IPS-18c (cell line): ENCODE measurements around the gene LRIG1.

ENCODE experiments used
- H3K4me3 ChIP-seq: 2 replicates; pipeline ENCODE4 v1.7.0; 2013; ENCODE audit warnings: low read depth, mild to moderate bottlenecking, low read length, moderate library complexity; ENCODE audit not compliant: insufficient read depth
- H3K9me3 ChIP-seq: one replicate; pipeline ENCODE4 v1.6.1; 2013; ENCODE audit warnings: mild to moderate bottlenecking, low read length, moderate library complexity; ENCODE audit not compliant: control insufficient read depth, insufficient read depth

Gene LRIG1

DNA sequence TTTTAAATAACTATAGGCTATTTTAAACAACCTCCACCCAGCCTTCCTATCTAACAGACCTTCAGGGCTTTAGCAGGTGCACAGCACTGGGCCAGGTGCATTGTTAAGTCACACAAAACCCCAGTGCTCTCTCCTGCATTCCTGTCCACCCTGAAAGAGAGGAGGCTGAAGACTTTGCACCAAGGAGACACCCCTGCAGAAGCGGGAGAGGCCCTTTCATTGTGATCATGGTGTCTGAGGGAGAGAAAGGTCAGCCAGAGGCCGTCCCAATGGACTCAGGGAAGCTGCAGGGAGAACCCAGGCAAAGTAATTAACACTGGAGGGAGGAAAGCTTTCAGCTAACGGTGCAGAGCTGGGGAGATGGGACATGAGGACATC is 5.2 kb downstream of the LRIG1 start:
- peak overlapping the region; percentile 26; the same call in 1 of the 2 replicates for H3K4me3 ChIP-seq
- no peaks in the 10 kb centered on the region for H3K9me3 ChIP-seq

DNA sequence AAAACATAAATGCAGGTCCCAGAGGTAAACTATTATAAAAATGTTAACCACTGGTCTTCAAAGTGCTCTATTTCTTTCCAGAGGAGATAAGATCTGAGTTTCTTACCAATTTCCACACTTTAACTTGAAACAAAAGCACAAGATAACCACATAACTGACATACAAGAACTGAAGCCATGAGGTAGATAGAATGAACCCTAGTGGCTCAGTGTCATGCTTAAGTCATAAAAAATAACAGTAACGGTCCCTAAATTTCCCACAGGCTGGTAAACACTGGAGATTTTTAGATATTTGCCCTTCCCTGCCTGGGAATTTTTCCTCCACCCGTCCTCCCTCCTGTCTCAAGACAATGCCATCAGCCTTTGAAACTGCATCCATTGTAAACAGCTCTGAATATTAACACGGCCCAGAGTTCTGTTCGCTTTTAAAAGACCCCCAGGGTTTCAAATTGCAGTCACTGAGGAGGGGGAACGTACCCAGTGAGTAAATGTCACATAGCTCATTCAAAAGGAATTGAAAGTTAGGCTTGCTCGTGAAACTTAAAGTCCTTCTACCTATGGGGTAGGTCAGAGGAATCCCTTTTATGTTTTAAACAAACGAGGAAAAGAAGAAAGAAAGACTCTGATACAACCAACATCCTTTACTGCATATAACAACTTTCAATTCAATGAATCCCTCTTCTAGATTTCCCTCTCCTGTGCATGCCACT is 5.7 kb downstream of the LRIG1 start:
- Histone ChIP-seq H3K9me3 (no peaks in the 10 kb centered on the region), H3K4me3 (no peak overlapping the region; the same call in 1 of the 2 replicates)

DNA sequence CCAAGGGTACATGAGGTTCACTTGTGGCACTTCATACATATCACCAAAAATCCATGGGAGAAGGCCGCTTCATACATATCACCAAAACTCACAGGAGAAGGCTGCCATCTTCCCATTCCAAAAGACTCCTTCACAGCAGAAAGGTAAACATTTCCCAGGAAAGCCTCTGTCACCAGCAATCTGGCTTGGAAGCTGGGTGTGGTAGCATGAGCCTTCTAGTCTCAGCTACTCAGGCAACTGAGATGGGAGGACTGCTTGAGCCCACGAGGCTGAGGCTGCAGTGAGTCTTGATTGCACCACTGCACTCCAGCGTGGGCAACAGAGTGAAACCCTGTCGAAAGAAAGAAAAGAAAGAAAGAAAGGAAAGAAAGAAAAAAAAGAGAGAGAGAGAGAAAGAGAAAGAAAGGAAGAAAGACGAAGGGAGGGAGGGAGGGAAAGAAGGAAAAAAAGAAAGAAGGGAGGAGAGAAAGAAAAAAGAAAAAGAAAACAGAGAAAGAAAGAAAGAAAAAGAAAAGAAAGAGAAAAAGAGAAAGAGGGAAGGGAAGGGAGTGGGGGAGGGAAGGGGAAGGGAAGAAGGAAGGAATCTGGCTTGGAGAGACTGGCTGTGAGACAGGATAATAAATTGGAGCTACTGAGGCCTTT is 7.2 kb downstream of the LRIG1 start:
- Histone ChIP-seq H3K4me3 (peak overlapping the region; percentile 26; the same call in 1 of the 2 replicates), H3K9me3 (no peaks in the 10 kb centered on the region)

DNA sequence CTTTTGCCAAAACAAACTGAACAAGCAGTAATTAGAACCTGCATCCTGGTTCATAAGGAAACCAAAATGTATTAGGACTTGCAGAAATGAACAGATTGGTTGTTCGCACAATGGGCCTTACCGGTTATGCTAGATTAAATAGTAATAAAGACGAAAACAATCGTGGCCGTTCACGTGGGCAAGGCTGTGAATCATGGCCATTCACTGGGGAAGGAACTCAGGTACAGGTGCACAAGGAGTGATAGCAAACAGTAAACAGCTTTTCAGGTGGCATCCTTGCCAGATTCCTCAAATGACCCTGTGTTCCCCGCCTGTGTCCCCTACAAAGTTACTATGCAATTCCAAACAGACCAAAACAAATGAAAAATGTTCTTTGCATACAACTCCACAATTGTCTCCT is 8.2 kb downstream of the LRIG1 start:
- Histone ChIP-seq H3K9me3 (no peaks in the 10 kb centered on the region), H3K4me3 (no peak overlapping the region)

DNA sequence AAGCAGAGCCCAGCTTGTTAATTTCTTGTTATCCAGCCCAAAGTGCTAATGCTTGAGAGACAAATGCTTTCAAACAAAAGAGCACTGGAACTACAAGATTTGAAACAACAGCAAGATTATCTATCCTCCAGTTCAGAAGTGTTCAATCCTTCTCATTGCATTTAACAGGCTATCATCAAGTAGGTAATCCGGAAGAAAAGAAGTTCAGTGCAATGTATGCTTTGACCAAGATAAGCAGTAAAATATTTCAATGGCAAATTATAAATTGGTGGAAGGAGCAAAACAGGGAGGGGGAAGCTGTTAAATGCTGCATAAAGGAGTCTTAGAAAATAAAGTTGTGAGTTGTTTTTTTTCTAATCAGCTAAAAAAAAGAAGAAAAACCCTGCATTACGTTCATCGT is 8.8 kb downstream of the LRIG1 start:
- Histone ChIP-seq H3K4me3 (no peak overlapping the region), H3K9me3 (no peaks in the 10 kb centered on the region)

DNA sequence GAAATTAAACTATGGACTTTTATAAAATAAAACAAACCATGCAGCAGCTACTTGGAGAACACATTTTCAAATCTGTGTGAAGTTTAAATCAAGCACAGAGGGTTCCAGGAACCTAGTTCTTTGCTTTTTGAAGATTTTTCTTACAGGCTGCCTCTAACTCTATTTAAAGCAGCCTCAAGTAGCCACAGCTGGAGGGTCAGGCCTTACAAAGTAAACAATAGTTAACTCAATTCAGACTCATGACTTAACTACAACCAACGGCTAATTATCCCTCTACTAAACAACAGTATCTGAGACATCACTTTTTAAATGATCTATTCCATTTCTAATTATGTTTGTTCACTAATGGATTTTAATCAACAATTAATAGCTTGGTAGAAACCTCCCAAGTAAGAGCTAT is 9.8 kb downstream of the LRIG1 start:
- H3K4me3 ChIP-seq = no peak overlapping the region

DNA sequence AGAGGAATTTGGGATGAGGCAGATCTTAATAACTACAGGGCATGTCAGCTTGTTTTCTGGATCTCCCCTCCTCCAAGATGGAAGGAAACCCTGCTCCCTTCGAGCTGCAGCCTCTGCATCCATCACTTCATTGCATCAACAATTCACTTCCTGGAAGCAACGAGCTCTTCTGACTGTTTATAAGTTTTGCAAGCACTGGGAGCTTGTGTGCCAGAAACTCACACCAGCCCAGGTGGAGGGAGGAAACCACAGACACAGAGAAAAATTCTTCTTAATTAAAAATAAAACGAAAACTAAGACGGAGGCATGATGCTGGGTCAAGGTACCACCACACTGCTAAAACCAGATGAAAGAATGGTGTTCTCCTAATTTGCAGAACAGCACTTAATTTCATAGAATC is 10.6 kb downstream of the LRIG1 start:
- H3K9me3 ChIP-seq = no peaks in the 10 kb centered on the region
- no peak overlapping the region for H3K4me3 ChIP-seq

More for the DNA sequence above, 9.8 kb downstream of the LRIG1 start:
- H3K9me3 ChIP-seq = no peaks in the 10 kb centered on the region

DNA sequence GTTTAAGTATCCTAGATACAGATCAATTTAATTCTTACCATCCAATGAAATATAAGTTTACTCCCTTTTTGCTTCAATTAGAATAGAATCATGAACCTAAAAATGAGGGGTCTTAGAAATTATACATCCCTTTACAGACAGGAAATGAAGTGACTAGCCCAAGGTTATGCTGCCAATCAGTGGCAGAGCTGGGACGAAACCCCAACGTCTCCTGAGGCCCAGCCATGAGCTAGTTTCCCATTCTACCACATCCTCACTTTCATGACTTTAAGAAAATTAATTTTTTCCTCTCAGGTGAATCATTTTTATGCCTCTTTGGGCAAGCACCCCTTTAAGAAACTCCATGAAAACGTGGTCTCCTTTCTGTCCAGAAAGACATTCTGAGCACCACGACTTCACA is 11.2 kb downstream of the LRIG1 start:
- Histone ChIP-seq H3K4me3 (no peak overlapping the region), H3K9me3 (no peaks in the 10 kb centered on the region)

DNA sequence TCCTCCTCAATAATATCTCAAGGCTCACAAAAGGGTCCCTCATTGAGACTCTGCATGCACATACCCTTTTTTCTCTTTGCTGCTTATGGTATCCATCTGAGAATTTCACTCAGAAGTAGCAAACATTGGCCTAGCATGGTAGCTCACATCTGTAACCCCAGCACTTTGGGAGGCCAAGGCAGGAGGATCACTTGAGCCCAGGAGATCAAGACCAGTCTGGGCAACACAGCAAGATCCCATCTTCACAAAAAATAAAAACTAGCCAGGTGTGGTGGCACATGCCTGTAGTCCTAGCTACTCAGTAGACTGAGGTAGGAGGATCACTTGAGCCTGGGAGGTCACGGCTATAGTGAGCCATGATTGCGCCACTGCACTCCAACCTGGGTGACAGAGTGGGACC is 11.7 kb downstream of the LRIG1 start:
- Histone ChIP-seq H3K9me3 (no peaks in the 10 kb centered on the region), H3K4me3 (no peak overlapping the region)

DNA sequence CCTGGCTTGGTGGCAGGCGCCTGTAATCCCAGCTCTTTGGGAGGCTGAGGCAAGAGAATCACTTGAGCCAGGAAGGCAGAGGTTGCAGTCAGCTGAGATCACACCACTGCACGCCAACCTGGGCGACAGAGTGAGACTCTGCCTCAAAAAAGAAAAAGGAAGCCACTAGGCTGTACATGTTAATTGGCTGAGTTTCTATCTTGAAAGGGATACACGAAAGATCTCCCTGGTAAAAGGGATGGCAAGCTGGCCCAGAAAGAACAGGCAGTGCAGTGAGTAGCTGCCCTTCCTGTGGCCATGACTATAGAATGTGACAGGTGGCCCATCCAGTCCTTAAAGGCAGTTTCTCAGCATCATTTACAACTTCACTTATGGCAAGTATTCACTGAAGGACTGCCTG is 12.3 kb downstream of the LRIG1 start:
- H3K9me3 ChIP-seq = no peaks in the 10 kb centered on the region

DNA sequence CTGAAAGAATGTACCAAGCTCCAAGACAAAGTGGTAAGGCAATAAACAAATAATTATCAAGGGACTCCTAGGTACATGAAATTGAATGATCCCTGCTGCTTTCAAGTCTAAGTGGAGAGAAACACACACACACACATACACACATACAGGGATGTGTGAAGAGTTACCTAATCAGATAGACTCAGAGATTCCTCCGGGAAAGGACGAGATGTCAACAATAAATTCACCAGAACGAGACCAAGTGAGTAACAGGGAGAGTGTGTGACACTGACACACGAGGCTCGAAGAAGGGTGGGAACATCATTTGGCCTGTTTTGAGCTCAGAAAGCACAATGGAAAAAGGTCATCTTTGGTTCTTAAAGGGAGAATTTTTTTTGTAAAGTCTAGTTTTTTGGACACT is 13.4 kb downstream of the LRIG1 start:
- Histone ChIP-seq H3K4me3 (no peak overlapping the region), H3K9me3 (no peaks in the 10 kb centered on the region)

More for the DNA sequence above, 12.3 kb downstream of the LRIG1 start:
- no peak overlapping the region for H3K4me3 ChIP-seq

DNA sequence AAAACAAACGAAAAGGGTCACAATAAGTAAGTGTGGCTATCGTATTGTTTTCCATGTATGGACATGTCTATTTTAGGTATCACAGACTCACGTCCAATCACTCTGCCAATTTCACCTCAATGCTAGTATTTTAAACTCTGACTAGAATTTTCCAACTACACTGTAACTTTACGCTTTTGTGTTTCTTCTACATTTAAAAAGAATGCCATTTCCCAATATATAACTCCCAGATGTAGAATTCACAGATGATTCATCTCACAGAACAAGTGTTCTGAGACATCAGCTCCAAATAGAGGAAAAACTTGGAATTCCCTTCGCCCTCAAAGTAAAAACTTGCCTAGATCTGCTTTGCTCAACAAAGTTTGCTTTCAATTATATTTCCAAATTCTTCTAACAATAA is 14.2 kb downstream of the LRIG1 start:
- H3K4me3 ChIP-seq = no peak overlapping the region
- no peaks in the 10 kb centered on the region for H3K9me3 ChIP-seq

DNA sequence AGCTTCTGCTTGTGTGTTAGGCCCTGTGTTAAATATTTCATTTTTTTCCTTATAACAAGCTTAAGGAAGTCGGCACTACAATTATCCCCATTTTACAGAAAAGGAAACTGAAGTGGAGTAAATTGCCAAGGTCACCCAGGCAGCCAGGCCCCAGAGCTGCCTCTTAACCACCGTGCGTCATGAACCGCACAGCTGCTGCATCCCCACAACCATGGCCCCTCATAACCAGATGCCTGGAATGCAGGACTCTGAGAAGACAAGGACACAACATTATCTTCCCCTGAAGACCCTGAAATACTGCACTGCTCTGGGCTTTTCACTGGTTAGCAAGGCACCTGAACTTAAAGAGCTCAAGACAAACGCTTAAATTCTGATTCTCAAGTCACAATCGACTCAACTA is 14.6 kb downstream of the LRIG1 start:
- H3K4me3 ChIP-seq = no peak overlapping the region
- H3K9me3 ChIP-seq = no peaks in the 10 kb centered on the region

DNA sequence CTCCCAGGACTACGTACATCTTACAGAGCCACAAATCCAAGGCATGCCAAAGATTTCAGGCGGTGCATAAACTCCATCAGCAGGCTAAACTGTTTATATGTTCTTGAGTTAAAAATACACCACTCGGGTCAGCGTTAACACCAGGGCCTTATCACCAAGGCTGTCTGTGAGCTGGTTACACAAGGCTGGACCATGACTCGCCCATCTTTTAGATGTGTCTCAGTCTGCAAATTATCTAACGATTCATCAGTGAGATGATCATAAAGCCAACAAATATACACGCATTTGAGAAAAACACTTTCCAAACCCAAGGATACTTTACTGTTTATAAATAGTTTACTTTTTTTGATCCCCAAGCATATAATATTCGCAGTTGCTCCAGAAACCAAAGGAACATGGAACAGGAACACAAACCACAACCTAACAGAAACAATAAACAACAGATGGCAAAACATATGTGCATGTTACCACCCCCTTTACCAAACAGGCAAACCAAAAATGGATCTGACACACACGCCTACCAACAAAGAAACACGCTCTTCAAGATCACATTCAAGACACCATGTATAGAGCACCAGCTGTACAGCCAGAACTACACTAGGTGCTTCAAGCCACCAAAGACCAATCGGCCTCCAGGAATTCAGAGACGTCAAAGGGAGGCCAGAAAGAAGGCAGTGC is 15.4 kb downstream of the LRIG1 start:
- Histone ChIP-seq H3K9me3 (no peaks in the 10 kb centered on the region), H3K4me3 (no peak overlapping the region)

DNA sequence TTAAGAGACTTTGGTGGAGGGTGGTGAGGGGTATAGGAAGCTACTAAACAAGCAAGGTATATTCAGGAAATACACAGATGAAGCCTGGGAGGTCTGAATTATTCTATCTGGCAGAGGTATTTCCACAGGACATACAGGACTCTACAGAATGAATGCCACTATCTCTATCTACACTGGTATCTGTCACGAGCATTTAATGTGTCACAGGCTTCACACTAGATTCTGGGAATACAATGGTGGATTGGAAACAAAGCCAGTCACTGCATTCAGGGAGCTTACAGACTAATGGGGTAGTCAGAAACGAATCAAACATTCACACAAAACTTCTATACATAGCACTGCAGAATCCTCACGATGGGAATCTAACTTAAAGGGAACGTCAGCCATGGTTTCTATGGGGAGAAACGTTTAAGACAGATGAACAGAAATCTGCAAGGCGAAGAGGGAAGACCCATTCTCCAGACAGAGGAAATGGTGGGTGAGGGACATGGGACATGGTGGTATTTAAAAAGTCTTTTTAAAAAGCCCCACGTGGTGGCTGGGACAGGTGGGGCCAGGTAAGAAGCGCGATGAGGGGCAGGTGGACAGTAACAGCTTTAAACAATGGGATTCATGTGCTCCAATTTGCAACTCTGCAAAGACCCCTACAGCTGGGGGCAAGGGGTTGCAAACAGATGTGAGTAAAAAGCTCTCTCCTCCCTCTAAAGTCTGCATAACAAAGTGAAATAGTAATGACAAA is 16.5 kb downstream of the LRIG1 start:
- no peak overlapping the region for H3K4me3 ChIP-seq
- H3K9me3 ChIP-seq = no peaks in the 10 kb centered on the region

DNA sequence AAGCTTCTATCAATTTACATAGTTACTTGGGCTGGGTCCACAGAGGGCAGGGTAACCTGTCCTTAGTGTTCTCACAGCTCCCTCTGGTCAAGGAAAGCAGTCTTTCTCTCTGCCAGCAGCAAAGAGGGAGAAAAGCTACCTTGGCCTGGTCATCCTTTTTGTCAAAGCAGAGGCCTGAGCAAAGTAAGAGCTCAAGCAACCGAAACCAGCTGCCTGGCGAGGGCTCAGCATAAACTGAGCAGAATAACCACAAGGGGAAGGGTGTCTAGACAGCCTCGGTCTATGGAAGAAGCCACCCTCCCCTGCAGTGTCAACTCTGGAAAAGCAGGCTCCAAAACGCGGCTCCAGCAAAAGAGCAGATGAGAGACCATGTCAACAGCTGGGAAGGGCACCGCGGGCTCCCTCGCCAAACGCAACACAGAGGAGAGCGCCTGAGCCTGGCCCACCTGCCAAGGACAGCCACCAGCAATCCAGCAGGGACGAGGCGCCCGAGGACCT is 17.4 kb downstream of the LRIG1 start:
- Histone ChIP-seq H3K4me3 (no peak overlapping the region), H3K9me3 (no peaks in the 10 kb centered on the region)

DNA sequence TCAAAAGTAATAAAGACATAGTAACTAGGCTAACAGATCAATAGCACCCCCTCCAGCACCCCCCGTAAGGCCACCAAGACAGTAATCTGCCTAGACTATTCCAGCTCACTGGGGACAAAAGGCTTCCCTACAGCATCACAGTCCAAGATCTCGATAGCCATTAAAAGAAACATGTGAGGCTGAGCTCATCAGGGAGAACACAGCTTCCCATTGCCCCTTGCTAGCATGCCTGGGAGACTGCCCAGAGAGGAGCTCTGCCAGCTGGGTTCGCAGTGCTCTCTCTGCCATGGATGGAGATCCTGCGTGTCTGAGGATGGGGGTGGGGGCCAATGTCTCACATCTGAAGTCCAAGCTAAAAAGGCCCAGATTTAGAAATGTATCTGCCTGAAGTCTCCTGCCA is 17.8 kb downstream of the LRIG1 start:
- H3K9me3 ChIP-seq = no peaks in the 10 kb centered on the region
- no peak overlapping the region for H3K4me3 ChIP-seq

DNA sequence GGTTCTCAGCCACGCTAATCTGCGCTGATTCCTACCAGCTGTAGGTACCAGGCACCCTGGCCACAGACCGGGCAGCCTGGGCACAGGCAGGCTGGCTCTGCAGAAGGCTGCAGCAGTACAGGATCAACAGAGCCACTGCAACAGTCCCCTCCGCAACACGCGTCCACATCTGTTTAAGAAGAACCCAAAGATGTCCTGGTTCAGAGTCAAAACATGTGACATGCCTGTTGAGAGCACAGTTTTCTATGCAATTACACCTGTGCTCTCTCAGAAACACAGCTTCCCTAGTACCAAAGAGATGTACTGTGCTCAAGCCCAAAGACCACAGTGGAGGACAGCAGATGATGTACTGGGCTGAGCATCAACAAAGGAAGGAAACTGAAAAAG is 18.8 kb downstream of the LRIG1 start:
- no peak overlapping the region for H3K4me3 ChIP-seq

More for the DNA sequence above, 18.8 kb downstream of the LRIG1 start:
- no peaks in the 10 kb centered on the region for H3K9me3 ChIP-seq
